RWPE2 (cell line): ENCODE measurements around the gene LDLRAD4.

ENCODE experiments used
- ATAC-seq: fragments of 200-7000 bp; cut with Tn5 transposase; 3 replicates; pipeline ENCODE4 v1.9.1; 2021; ENCODE audit warnings: low read depth
- DNase-seq: peaks from one replicate; pipeline ENCODE4 v3.0.0-alpha.2; 2020; ENCODE audit warnings: low spot score
- H3K27ac ChIP-seq: fragments of 450-650 bp; 2 replicates; pipeline ENCODE4 v1.5.1; 2017; ENCODE audit warnings: mild to moderate bottlenecking; ENCODE audit not compliant: poor library complexity, severe bottlenecking
- H3K27me3 ChIP-seq: fragments of 250-450 bp; sonication (Bioruptor Pico); 2 replicates; pipeline ENCODE4 v1.5.1; 2021; ENCODE audit warnings: mild to moderate bottlenecking, moderate library complexity; ENCODE audit not compliant: insufficient read depth, poor library complexity, severe bottlenecking
- H3K36me3 ChIP-seq: fragments of 250-450 bp; sonication (Bioruptor Pico); 2 replicates; pipeline ENCODE4 v1.5.1; 2020; ENCODE audit warnings: low read depth, mild to moderate bottlenecking, moderate library complexity
- H3K4me1 ChIP-seq: fragments of 250-450 bp; sonication (Bioruptor Pico); 2 replicates; pipeline ENCODE4 v1.5.1; 2021; ENCODE audit warnings: mild to moderate bottlenecking, moderate library complexity; ENCODE audit not compliant: insufficient read depth, poor library complexity, severe bottlenecking
- H3K4me3 ChIP-seq: fragments of 250-450 bp; sonication (Bioruptor Pico); 2 replicates; pipeline ENCODE4 v1.5.1; 2021; ENCODE audit warnings: mild to moderate bottlenecking, moderate library complexity; ENCODE audit not compliant: severe bottlenecking
- H3K9me3 ChIP-seq: fragments of 250-450 bp; sonication (Bioruptor Pico); 2 replicates; pipeline ENCODE4 v1.5.1; 2021; ENCODE audit warnings: mild to moderate bottlenecking, moderate library complexity; ENCODE audit not compliant: severe bottlenecking
- TF ChIP-seq, protein P1 (sequence below): fragments of 450-650 bp; IDR thresholded peaks from one replicate; pipeline ENCODE4 v1.5.1; 2017; ENCODE audit warnings: mild to moderate bottlenecking, moderate library complexity; ENCODE audit not compliant: poor library complexity, severe bottlenecking

The LDLRAD4 gene

DNA sequence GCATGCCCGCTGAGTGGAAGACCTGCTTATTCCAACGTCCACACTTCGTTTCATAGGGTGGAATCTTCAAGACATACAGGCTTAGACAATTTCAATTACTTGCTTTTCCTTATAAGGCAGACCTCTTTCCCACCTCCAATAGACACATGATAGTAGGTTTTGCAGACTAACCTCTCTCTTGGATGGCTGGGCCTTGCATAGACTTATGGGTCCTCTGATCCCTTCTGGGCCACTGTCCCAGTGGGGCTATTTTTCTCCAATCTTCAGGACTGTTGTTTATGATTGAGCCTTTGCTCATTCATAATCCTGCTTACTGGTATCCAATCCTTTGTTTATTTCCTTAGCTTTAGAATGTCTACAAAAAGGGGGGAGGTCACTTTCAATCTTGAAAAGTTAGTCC, 368.9 kb downstream of the LDLRAD4 start:
- ATAC-seq, result no peak
- H3K27me3 ChIP-seq, result no peaks in the 10 kb centered on the region
- H3K9me3 ChIP-seq, result no peaks in the 10 kb centered on the region
- H3K36me3 ChIP-seq, result no peaks in the 10 kb centered on the region
- no peak overlapping the region for H3K27ac ChIP-seq
- TF ChIP-seq, protein P1, sequence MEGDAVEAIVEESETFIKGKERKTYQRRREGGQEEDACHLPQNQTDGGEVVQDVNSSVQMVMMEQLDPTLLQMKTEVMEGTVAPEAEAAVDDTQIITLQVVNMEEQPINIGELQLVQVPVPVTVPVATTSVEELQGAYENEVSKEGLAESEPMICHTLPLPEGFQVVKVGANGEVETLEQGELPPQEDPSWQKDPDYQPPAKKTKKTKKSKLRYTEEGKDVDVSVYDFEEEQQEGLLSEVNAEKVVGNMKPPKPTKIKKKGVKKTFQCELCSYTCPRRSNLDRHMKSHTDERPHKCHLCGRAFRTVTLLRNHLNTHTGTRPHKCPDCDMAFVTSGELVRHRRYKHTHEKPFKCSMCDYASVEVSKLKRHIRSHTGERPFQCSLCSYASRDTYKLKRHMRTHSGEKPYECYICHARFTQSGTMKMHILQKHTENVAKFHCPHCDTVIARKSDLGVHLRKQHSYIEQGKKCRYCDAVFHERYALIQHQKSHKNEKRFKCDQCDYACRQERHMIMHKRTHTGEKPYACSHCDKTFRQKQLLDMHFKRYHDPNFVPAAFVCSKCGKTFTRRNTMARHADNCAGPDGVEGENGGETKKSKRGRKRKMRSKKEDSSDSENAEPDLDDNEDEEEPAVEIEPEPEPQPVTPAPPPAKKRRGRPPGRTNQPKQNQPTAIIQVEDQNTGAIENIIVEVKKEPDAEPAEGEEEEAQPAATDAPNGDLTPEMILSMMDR, result no peak
- H3K4me3 ChIP-seq, result no peak overlapping the region
- no peak for DNase-seq
- H3K4me1 ChIP-seq, result no peaks in the 10 kb centered on the region

DNA sequence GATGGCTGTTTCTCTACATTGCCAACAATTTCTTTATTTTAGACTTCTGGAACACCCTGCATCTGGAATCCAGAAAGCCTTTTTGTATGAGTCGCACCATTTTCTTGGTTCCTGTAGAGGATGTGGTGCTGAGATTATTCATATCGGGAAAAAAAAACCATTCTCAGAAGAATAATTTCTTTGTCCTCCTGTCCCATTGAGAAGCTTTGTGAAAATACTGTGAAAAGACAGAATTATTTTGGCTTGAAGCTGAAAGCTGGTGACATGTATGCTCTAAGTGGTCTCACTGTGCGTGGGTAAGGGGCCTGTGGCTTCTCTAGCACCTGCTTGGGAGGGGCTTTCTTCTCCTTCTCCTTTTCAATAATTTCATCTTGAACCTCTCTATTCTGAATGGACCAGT, 369.4 kb downstream of the LDLRAD4 start:
- TF ChIP-seq, protein P1, result no peak
- Histone ChIP-seq H3K4me1 (no peaks in the 10 kb centered on the region), H3K27ac (no peak overlapping the region), H3K36me3 (no peaks in the 10 kb centered on the region), H3K27me3 (no peaks in the 10 kb centered on the region), H3K9me3 (no peaks in the 10 kb centered on the region), H3K4me3 (no peak overlapping the region)
- ATAC-seq (no peak), DNase-seq (no peak)

DNA sequence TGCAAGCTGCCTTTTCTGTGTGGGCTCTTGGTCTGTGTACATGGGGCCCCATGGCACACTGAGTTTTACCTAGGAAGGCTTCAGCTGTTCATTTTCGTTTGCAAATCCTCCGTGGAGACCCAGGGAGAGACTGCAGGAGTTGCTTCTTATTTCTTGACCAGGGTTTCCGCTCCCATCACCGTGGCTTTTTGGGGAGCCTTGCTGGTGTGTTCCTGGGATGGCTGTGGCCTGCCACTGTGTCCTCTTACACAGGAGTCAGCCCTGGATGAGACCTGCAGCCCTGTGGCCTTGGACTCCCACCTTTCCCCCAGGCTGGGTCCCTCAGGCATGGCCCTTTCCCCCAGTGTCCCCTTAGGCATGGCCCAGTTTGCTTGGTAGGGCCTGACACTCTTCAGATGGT, 370.8 kb downstream of the LDLRAD4 start:
- H3K9me3 ChIP-seq, result no peaks in the 10 kb centered on the region
- H3K27me3 ChIP-seq, result no peaks in the 10 kb centered on the region
- ATAC-seq (no peak), DNase-seq (no peak)
- no peak overlapping the region for H3K4me3 ChIP-seq
- H3K36me3 ChIP-seq, result no peaks in the 10 kb centered on the region
- H3K27ac ChIP-seq, result no peak overlapping the region
- TF ChIP-seq, protein P1, result no peak
- H3K4me1 ChIP-seq, result no peaks in the 10 kb centered on the region

DNA sequence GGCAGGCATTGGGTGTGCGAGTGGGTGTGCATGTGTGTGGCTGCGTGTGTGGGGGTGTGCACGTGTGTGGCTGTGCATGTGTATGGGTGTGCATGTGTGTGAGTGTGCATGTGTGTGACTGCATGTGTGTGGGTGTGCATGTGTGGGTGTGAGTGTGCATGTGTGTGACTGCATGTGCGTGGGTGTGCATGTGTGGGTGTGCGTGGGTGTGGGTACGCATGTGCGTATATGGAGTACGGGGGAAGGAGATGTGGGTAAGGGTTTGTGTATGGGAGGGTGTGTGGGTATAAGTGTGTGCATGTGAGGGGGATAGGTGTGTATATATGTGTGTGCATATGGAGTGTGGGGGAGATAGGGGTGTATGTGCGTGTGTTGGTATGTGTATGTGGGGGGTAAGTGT, 371.4 kb downstream of the LDLRAD4 start:
- TF ChIP-seq, protein P1, result no peak
- Histone ChIP-seq H3K27me3 (no peaks in the 10 kb centered on the region), H3K4me3 (no peak overlapping the region), H3K27ac (no peak overlapping the region), H3K36me3 (no peaks in the 10 kb centered on the region), H3K4me1 (no peaks in the 10 kb centered on the region), H3K9me3 (no peaks in the 10 kb centered on the region)
- ATAC-seq (no peak), DNase-seq (no peak)

DNA sequence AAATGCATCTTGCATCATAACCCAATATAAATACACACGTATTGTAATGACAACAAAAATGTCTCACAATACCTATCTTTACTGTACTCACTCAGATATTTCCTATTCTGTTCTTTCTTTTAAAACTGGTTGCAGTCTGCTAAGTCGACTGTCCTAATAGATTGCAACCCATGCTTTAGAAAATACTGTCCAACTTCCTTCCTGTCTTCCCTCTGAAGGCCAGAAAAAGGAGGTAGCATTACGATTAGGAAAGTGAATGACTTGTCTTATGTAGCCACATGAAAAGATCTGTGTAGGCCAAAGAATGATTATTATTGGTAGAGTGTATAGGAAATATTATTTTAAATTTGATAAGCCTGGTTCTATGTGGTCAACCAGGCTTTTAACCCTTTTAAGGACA, 373.7 kb downstream of the LDLRAD4 start:
- TF ChIP-seq, protein P1, result no peak
- Histone ChIP-seq H3K9me3 (peaks cover 3% of the 10 kb centered on the region), H3K4me3 (no peak overlapping the region), H3K27ac (no peak overlapping the region), H3K4me1 (no peaks in the 10 kb centered on the region), H3K36me3 (no peaks in the 10 kb centered on the region), H3K27me3 (no peaks in the 10 kb centered on the region)
- ATAC-seq (no peak), DNase-seq (no peak)
